HepG2 (cell line): ENCODE data around the gene DNAH9.

Experiments
- REST ChIP-seq, 2 experiments: IDR thresholded peaks; 2 replicates each; pipeline ENCODE4 v1.6.1; 2011 to 2012; ENCODE audit warnings: low read length in 2 of 2, borderline replicate concordance in 1 of 2, low read depth in 1 of 2, mild to moderate bottlenecking in 1 of 2, moderate library complexity in 1 of 2
- YY1 ChIP-seq: IDR thresholded peaks from 2 replicates; pipeline ENCODE4 v1.6.1; 2011; ENCODE audit warnings: low read length, low read depth, moderate library complexity, mild to moderate bottlenecking; ENCODE audit not compliant: insufficient read depth, insufficient replicate concordance
- ZNF138 ChIP-seq: sonication (generic); formaldehyde crosslinking; IDR thresholded peaks from 2 replicates; pipeline ENCODE4 v1.5.0; 2020; ENCODE audit warnings: mild to moderate bottlenecking, low read depth, missing genetic modification reagents
- ZNF607 ChIP-seq: sonication (generic); formaldehyde crosslinking; IDR thresholded peaks from 2 replicates; pipeline ENCODE4 v1.5.1; 2020; ENCODE audit warnings: missing genetic modification reagents, mild to moderate bottlenecking, borderline replicate concordance
- TF ChIP-seq, protein P1 (sequence below): sonication (generic); formaldehyde crosslinking; IDR thresholded peaks from 2 replicates; pipeline ENCODE4 v1.5.0; 2020; ENCODE audit warnings: mild to moderate bottlenecking, missing genetic modification reagents, moderate library complexity

DNA sequence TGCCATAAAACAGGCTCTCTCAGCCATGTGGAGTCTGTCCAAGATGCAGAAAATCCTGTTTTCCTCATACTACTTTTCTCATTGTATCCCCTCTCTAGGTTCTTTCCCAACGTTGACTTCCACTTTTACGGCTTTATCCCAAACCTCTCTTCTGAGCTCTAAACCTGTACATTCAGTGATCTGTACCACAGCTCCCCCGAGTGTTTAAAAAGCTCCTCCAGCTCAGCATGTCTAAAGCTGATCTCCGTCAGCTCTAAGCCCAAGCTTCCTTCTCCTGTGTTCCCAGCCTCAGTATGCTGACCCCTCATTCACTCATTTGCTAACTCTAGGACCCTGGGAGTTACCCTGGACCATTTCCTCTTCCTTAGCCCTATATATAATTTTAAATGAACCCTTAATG, 144.6 kb downstream of the DNAH9 start:
- no peak for TF ChIP-seq REST (IDR thresholded peaks at IDR 0.05; ENCODE audit: borderline replicate concordance in 1 of 2, low read depth in 1 of 2, low read length in 2 of 2)
- TF ChIP-seq, protein P1, sequence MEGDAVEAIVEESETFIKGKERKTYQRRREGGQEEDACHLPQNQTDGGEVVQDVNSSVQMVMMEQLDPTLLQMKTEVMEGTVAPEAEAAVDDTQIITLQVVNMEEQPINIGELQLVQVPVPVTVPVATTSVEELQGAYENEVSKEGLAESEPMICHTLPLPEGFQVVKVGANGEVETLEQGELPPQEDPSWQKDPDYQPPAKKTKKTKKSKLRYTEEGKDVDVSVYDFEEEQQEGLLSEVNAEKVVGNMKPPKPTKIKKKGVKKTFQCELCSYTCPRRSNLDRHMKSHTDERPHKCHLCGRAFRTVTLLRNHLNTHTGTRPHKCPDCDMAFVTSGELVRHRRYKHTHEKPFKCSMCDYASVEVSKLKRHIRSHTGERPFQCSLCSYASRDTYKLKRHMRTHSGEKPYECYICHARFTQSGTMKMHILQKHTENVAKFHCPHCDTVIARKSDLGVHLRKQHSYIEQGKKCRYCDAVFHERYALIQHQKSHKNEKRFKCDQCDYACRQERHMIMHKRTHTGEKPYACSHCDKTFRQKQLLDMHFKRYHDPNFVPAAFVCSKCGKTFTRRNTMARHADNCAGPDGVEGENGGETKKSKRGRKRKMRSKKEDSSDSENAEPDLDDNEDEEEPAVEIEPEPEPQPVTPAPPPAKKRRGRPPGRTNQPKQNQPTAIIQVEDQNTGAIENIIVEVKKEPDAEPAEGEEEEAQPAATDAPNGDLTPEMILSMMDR (CRISPR knock-in tag): peak; percentile 35
- TF ChIP-seq ZNF138 (CRISPR knock-in tag): no peak
- TF ChIP-seq ZNF607 (CRISPR knock-in tag): no peak
- TF ChIP-seq YY1: no peak
